GM19193 (cell line): Measurements from ENCODE around the gene DDRGK1.

Experiments used
- POLR2A ChIP-seq: IDR thresholded peaks from 4 replicates; pipeline ENCODE4 v1.6.1; 2011; ENCODE audit not compliant: insufficient read depth, insufficient read length; ENCODE audit errors: extremely low read depth

DDRGK1 gene

GRCh38 chr20:3238616-3239025, 34.1 kb upstream of the DDRGK1 start:
- TF ChIP-seq POLR2A = no peak

- no peak for TF ChIP-seq POLR2A
Measured at GRCh38 chr20:3237958-3238615, 33.6 kb upstream of the DDRGK1 start.

GRCh38 chr20:3237011-3237957, 32.8 kb upstream of the DDRGK1 start:
- TF ChIP-seq POLR2A = no peak

GRCh38 chr20:3235666-3236324, 31.3 kb upstream of the DDRGK1 start:
- no peak for TF ChIP-seq POLR2A

- no peak for TF ChIP-seq POLR2A
Measured at GRCh38 chr20:3233991-3234498, 29.6 kb upstream of the DDRGK1 start.

- TF ChIP-seq POLR2A = no peak
Measured at GRCh38 chr20:3233131-3233990, 28.9 kb upstream of the DDRGK1 start.

- no peak for TF ChIP-seq POLR2A
Measured at GRCh38 chr20:3231889-3232588, 27.6 kb upstream of the DDRGK1 start.

- TF ChIP-seq POLR2A = no peak
Measured at GRCh38 chr20:3231116-3231515, 26.6 kb upstream of the DDRGK1 start.

GRCh38 chr20:3229798-3230197, 25.3 kb upstream of the DDRGK1 start:
- TF ChIP-seq POLR2A = no peak

- no peak for TF ChIP-seq POLR2A
Measured at GRCh38 chr20:3229158-3229557, 24.7 kb upstream of the DDRGK1 start.

GRCh38 chr20:3228750-3229032, 24.2 kb upstream of the DDRGK1 start:
- TF ChIP-seq POLR2A = no peak

- no peak for TF ChIP-seq POLR2A
Measured at GRCh38 chr20:3227936-3228749, 23.7 kb upstream of the DDRGK1 start.

GRCh38 chr20:3227506-3227905, 23.0 kb upstream of the DDRGK1 start:
- no peak for TF ChIP-seq POLR2A

- TF ChIP-seq POLR2A = no peak
Measured at GRCh38 chr20:3226864-3227263, 22.4 kb upstream of the DDRGK1 start.

GRCh38 chr20:3226093-3226492, 21.6 kb upstream of the DDRGK1 start:
- no peak for TF ChIP-seq POLR2A
